Brain microvascular endothelial cell (primary cell): Measurements from ENCODE around the gene VAV2.

Experiments used
- DNase-seq: peaks from one replicate; pipeline ENCODE4 v3.0.0-alpha.2; 2020
- H3K27ac ChIP-seq: fragments of 250-450 bp; sonication (Bioruptor Pico); 2 replicates; pipeline ENCODE4 v1.5.1; 2020; ENCODE audit warnings: mild to moderate bottlenecking, moderate library complexity
- H3K27me3 ChIP-seq: fragments of 250-450 bp; sonication (Bioruptor Pico); replicated peaks from 2 replicates; pipeline ENCODE4 v1.5.1; 2020; ENCODE audit warnings: mild to moderate bottlenecking
- H3K36me3 ChIP-seq: fragments of 250-450 bp; sonication (Bioruptor Pico); replicated peaks from 2 replicates; pipeline ENCODE4 v1.5.1; 2020; ENCODE audit warnings: mild to moderate bottlenecking
- H3K4me3 ChIP-seq: 2 replicates; pipeline ENCODE4 v1.5.1; 2011; ENCODE audit warnings: low read depth, mild to moderate bottlenecking, control low read depth, low read length, moderate library complexity
- CTCF ChIP-seq: IDR thresholded peaks from 2 replicates; pipeline ENCODE4 v1.5.1; 2011; ENCODE audit warnings: low read depth, mild to moderate bottlenecking, moderate library complexity, low read length, control low read depth, inconsistent platforms; ENCODE audit errors: missing control alignments
- in situ Hi-C: cut with HindIII; loops from 2 replicates; pipeline ENCODE4 v1.10.0; 2017; ENCODE audit warnings: low sequenced_read_pairs, low pct_ligation_motif_present

Gene VAV2

GRCh38 chr9:133812077-133812868 lies 179.9 kb downstream of the VAV2 start:
- TF ChIP-seq CTCF = no peak
- H3K27me3 ChIP-seq = no peaks in the 10 kb centered on the region
- peaks cover 8% of the 10 kb centered on the region for H3K36me3 ChIP-seq
- in situ Hi-C loops = no loop called here
- no peak for DNase-seq
- no peak overlapping the region for H3K27ac ChIP-seq
- H3K4me3 ChIP-seq = no peak overlapping the region

GRCh38 chr9:133811471-133811870 lies 180.7 kb downstream of the VAV2 start:
- H3K27me3 ChIP-seq = no peaks in the 10 kb centered on the region
- H3K36me3 ChIP-seq = peaks cover 8% of the 10 kb centered on the region
- no peak overlapping the region for H3K27ac ChIP-seq
- no peak overlapping the region for H3K4me3 ChIP-seq
- in situ Hi-C loops = no loop called here
- no peak for DNase-seq
- TF ChIP-seq CTCF = no peak

- TF ChIP-seq CTCF = no peak
- in situ Hi-C loops = no loop called here
These were observed 181.4 kb downstream of the VAV2 start for GRCh38 chr9:133810556-133811195.

GRCh38 chr9:133809335-133809734 lies 182.8 kb downstream of the VAV2 start:
- TF ChIP-seq CTCF = no peak
- Histone ChIP-seq H3K27me3 (no peaks in the 10 kb centered on the region), H3K27ac (no peak overlapping the region), H3K4me3 (no peak overlapping the region), H3K36me3 (peaks cover 8% of the 10 kb centered on the region)
- DNase-seq = no peak
- in situ Hi-C loops = no loop called here

More at GRCh38 chr9:133810556-133811195, 181.4 kb downstream of the VAV2 start:
- H3K27me3 ChIP-seq = no peaks in the 10 kb centered on the region
- no peak for DNase-seq
- H3K4me3 ChIP-seq = no peak overlapping the region
- no peak overlapping the region for H3K27ac ChIP-seq
- H3K36me3 ChIP-seq = peaks cover 8% of the 10 kb centered on the region

GRCh38 chr9:133807818-133808217 lies 184.3 kb downstream of the VAV2 start:
- H3K4me3 ChIP-seq = no peak overlapping the region
- no peak for DNase-seq
- peaks cover 8% of the 10 kb centered on the region for H3K36me3 ChIP-seq
- TF ChIP-seq CTCF = no peak
- in situ Hi-C loops = no loop called here
- no peak overlapping the region for H3K27ac ChIP-seq
- no peaks in the 10 kb centered on the region for H3K27me3 ChIP-seq
